Lower lobe of right lung (tissue), 2 donors: ENCODE measurements around the gene COLEC11. TPM values are rescaled to one million over a fixed set of nuclear protein-coding genes. Genes with fewer than 3 reads are reported as not detected.
A peak's percentile ranks its signal among the peaks of the same experiment; 100 is the strongest.
"Not testable (repeated sequence)": the region's sequence is repeated elsewhere in the genome, so short reads cannot be mapped to it uniquely, and the experiment has no call there.

Source experiments
- ATAC-seq, 2 donors: fragments of 200-7000 bp; cut with Tn5 transposase; one replicate each; pipeline ENCODE4 v1.9.1; 2020 to 2022; ENCODE audit warnings: mild to moderate bottlenecking in 2 of 2, moderate library complexity in 2 of 2
- DNase-seq: peaks from one replicate; pipeline ENCODE4 v3.0.0-alpha.2; 2020
- H3K27ac ChIP-seq: fragments of 200-600 bp; one replicate; pipeline ENCODE4 v1.8.0; 2022
- H3K27me3 ChIP-seq: fragments of 200-600 bp; one replicate; pipeline ENCODE4 v1.8.0; 2022; ENCODE audit warnings: low read depth
- H3K36me3 ChIP-seq: fragments of 200-600 bp; one replicate; pipeline ENCODE4 v1.8.0; 2022; ENCODE audit warnings: mild to moderate bottlenecking
- H3K4me1 ChIP-seq: fragments of 200-600 bp; one replicate; pipeline ENCODE4 v1.8.0; 2022
- H3K4me3 ChIP-seq: fragments of 200-600 bp; one replicate; pipeline ENCODE4 v1.8.0; 2022; ENCODE audit warnings: mild to moderate bottlenecking
- H3K9me3 ChIP-seq: fragments of 200-600 bp; one replicate; pipeline ENCODE4 v1.8.0; 2022
- CTCF ChIP-seq: fragments of 200-600 bp; IDR thresholded peaks from one replicate; pipeline ENCODE4 v1.8.0; 2022; ENCODE audit warnings: antibody characterized with exemption, mild to moderate bottlenecking
- intact Hi-C: fragments of 100-400 bp; cut with DNase I; formaldehyde crosslinking; loops from one replicate; pipeline ENCODE4 v1.11.0; 2022
- total RNA-seq: library from RNA; stranded (reverse); fragmentation: NEBNext Ultra II Directional; extraction: Animal tissue kit (Norgen Biotek cat#: 25700); gene quantifications from one replicate; pipeline ENCODE4 v1.2.1, GENCODE V29; 2021
- donor health status: DM: no; HTN: yes; CAD: no; lungs with severe emphysema.

Gene COLEC11
- total RNA-seq, 1 donor from 2014 or later, result 0.30 TPM

DNA sequence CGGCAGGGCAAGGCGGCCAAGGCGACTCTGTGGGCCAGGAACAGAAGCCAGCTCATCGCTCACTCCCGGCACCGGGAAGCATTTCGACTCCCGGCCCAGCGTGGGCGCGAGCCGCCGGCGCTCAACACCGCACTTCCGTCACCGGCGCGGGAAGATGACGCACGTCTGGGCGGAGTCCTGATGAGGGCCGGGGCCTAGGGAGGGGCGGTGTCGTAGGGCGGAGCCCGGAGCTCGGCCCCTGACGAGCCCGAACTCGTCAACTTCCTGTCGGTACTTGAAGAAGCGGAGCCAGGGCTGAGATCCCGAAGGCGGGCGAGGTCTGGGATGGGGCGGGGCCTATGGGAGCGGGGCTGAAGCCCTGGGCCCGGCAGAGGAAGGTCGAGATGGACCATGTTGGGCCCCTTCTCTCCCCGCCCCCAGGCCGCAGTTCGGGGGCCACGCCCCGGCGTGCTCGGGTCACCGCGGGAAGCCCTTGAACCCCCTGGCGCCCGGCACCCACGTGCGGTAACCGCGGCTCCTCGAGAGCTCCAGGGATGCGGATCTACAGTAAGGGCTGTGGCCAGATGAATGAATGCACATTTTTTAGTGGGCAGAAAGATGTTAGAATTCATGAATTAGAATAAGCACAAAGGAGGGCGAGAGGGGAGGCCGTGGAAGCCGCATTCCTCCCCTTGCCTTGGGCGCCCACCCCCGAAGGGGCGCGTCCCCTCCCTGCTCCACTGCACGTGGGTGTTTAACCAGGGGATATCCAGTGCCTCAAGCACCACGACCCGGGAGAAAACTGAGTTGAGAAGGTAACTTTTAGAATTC, 36.5 kb upstream of the COLEC11 start, which contains the start of gene RNASEH1:
RNASEH1 (minus strand) TSS at position 129 of the 810 bp plus-strand sequence; CDS start at position 56, 73 bp downstream.
- no peaks in the 10 kb centered on the region for H3K27me3 ChIP-seq
- peaks cover 33% of the 10 kb centered on the region for H3K36me3 ChIP-seq
- peak; percentile 98 for DNase-seq
- intact Hi-C loops, result no loop called here
- no peaks in the 10 kb centered on the region for H3K9me3 ChIP-seq
- peaks cover 20% of the 10 kb centered on the region for H3K4me1 ChIP-seq
- ATAC-seq, result peak; percentile 99 to 100
- peak within 1 kb of the TSS; percentile 95 for H3K27ac ChIP-seq
- no peak for TF ChIP-seq CTCF
- peak within 1 kb of the TSS; percentile 97 for H3K4me3 ChIP-seq

GRCh38 chr2:3563521-3563976, 31.4 kb upstream of the COLEC11 start:
- no peaks in the 10 kb centered on the region for H3K9me3 ChIP-seq
- ATAC-seq (no peak), DNase-seq (no peak)
- peaks cover 9% of the 10 kb centered on the region for H3K4me1 ChIP-seq
- H3K36me3 ChIP-seq, result no peaks in the 10 kb centered on the region
- intact Hi-C loops, result no loop called here
- H3K27me3 ChIP-seq, result no peaks in the 10 kb centered on the region
- H3K27ac ChIP-seq, result no peak overlapping the region
- H3K4me3 ChIP-seq, result no peak overlapping the region
- no peak for TF ChIP-seq CTCF

GRCh38 chr2:3565117-3565516, 29.8 kb upstream of the COLEC11 start:
- no peak for DNase-seq
- no peaks in the 10 kb centered on the region for H3K4me1 ChIP-seq
- no peaks in the 10 kb centered on the region for H3K36me3 ChIP-seq
- intact Hi-C loops, result no loop called here
- H3K27me3 ChIP-seq, result no peaks in the 10 kb centered on the region
- ATAC-seq, result no peak
- no peak overlapping the region for H3K4me3 ChIP-seq
- no peaks in the 10 kb centered on the region for H3K9me3 ChIP-seq
- no peak overlapping the region for H3K27ac ChIP-seq
- TF ChIP-seq CTCF, result no peak

- Histone ChIP-seq H3K9me3 (no peaks in the 10 kb centered on the region), H3K36me3 (no peaks in the 10 kb centered on the region), H3K4me3 (no peak overlapping the region), H3K27me3 (no peaks in the 10 kb centered on the region), H3K4me1 (no peaks in the 10 kb centered on the region), H3K27ac (no peak overlapping the region)
- TF ChIP-seq CTCF, result no peak
- intact Hi-C loops, result no loop called here
- no peak for ATAC-seq
- DNase-seq, result no peak
These were observed 28.1 kb upstream of the COLEC11 start for GRCh38 chr2:3566806-3567205.

GRCh38 chr2:3569656-3570055, 25.3 kb upstream of the COLEC11 start:
- H3K36me3 ChIP-seq, DNase-seq, H3K27ac ChIP-seq, H3K4me1 ChIP-seq, H3K4me3 ChIP-seq, ATAC-seq, H3K27me3 ChIP-seq, H3K9me3 ChIP-seq, intact Hi-C loops: not testable (repeated sequence)

DNA sequence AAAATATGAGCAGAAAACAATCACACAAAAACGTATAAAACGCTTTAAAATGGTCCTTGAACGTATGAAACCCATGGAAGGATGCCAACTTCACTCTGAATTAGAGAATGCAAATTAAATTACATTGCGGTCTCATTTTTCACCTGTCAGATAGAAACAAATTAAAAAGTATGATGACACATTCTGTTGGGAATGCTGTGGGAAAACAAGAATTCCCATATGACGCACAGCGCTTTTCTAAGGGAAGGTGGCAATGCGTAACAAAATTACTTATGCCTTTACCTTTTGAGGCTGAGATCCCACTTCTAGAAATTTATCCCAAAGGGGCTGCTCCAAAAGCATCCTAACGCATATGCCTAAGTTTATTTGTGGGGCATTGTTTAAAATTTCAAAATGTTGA, 23.6 kb upstream of the COLEC11 start:
- DNase-seq, result no peak
- no peak for ATAC-seq
- intact Hi-C loops, result no loop called here

More for the DNA sequence above, 23.6 kb upstream of the COLEC11 start:
- H3K4me3 ChIP-seq, result no peak overlapping the region
- H3K9me3 ChIP-seq, result no peaks in the 10 kb centered on the region
- TF ChIP-seq CTCF, result no peak
- H3K4me1 ChIP-seq, result peaks cover 13% of the 10 kb centered on the region
- no peak overlapping the region for H3K27ac ChIP-seq
- no peaks in the 10 kb centered on the region for H3K27me3 ChIP-seq
- peaks cover under 1% of the 10 kb centered on the region for H3K36me3 ChIP-seq
